Measurements from ENCODE around the gene VRK2. TPM values are rescaled to one million over a fixed set of nuclear protein-coding genes. Genes with fewer than 3 reads are reported as not detected.
"Not testable (repeated sequence)": the region's sequence is repeated elsewhere in the genome, so short reads cannot be mapped to it uniquely, and the experiment has no call there.

Gene VRK2
- total RNA-seq, 1 donor from 2014 or later = 17.8 TPM

DNA sequence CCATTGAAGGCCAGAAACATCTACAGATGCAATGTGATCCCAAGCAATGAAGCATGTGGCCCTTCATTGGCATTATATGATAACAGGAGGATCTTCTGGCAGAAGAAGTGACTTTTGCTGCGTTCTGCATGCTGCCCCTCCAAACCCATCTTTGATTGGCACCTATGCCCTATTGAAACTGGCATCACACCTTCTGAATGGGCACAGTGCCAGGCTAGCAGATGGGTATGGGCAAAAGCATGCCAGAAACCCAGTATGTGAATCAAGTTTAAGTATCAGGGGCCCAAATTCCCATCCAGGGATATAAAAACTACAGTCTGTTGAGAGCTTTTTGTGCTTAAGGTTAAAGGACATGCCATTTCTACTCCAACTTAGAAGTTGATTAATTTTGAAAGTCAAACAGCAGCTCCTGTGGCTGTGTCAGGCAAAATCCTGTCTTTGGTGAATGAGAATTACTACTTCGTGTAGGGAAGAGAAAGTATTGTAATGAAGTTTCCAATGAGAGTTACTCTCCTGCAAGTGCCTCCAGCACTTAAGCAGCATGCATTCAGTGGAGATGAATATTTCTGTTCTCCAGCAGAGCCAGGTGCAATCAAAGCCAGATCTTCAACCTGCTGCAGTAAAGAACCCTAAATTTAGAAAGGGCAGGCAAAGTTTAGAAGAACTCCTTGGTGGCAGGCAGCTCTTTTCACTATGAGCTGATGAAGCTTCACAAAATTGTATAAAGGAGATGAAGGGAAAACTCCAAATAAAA, 8.6 kb downstream of the VRK2 start:
- DNase-seq = no peak

DNA sequence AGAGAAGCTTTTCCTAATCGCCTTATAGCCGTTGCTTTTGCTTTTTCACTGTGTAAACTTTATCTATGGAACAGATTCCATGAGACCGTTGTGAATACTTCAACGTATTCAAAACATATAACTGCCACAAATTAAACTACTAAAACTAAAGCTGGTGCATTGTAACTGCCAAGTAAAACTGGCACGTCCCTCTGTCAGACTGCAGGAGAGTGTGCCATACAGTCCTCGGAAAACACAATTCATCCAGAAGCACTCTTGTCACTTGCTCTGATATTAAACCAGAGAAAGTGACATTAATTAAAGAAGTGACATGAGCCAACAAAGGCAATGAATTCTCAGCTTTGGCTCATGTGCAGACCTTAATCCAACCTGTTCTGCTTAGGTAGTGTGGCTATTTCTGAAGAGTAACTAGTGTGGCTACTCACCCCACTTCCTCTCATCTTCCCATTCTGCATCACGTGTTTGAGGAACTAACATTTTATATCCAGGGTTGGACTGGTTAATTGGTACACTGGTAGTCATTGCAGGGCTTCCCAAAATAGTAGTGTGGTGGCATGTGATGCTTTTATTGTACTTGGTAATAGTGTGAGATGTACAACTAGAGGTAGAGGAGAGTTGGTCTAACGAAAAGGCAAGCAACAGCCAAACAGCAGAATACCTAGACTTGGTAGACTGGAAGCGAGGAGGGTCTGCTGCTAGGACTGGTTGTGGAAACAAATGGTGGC, 9.7 kb downstream of the VRK2 start:
- no peak for DNase-seq

DNA sequence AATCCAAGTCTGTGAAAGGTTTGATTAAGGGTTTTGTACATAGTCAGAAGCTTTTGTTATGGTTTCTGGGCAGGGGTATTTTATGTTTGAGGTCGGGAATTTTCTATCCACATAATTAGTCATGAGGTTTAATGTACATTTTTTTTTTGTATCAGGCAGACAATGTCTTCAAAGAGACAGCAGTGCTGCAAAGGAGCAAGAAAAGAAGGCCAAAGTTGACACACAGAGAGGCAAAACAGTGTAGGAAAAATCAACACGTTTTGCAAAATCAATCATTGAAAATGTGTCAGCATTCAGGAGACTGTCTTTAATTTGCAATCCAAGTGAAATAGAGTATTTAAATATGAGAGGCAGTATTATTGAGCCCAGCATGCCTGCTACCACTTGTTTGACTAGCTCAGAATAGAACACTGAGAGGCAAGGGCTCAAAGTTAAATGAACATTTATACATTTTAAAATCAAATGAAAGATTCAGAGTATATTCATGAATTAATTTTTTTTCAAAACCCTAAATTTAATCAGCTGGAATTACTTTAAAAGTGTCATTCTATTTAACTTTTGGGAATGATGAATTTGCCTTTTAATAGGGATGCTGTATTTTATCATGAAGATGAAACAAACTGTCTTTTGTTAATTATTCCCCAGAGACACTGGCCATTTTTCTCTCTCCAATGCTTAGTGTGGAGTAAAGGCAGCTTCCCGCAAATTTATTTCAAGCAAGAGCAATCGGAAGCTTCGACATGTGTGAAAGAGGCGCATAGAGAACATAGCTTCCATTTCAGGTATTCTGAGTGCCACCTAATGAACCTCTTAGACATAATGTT, 11.3 kb downstream of the VRK2 start:
- no peak for DNase-seq

DNA sequence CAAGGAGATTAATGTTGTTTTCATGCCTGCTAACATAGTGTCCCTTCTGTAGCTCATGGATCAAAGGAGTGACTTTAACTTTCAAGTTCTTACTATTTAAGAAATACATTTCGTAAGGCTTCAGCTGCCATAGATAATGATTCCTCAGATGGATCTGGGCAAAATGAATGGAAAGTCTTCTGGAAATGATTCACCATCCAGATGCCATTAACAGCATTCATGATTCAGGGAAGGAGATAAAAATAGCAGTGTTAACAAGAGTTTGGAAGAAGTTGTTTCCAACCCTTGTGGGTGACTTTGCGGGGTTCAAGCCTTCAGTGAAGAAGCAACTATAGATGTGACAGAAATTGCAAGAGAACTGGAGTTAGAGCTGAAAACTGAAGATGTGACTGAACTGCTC, 17.0 kb downstream of the VRK2 start:
- DNase-seq = no peak

DNA sequence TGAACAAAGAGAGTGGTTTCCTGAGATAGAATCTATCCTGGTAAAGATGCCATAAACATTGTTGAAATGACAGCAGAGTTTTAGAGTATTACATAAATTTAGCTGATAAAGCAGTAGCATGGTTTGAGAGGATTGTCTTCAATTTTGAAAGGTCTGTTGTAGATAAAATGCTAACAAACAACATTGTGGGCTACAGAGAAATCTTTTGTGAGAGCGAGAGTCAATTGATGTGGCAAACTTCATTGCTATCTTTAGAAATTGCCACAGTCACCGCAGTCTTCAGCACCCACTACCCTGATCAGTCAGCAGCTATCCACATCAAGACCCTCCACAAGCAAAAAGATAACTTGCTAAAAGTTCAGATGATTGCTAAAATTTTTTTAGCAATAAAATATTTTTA, 17.5 kb downstream of the VRK2 start:
- DNase-seq = no peak

DNA sequence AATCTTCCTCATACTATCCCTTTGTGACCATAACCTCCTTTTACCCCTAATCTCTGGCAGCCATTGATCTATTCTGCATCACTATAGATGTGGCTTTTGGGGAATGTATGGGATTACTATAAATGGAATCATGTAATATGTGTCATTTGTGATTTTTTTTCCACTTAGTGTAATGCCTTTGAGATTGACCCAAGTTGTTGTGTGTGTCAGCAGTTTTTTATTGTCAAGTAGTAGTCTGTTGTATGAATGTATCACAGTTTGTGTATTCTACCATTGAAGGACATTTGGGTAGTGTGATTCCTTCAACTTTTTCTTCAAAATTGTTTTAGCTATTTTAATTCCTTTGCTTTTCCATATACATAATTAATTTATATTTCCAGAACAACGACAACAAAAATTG, 18.6 kb downstream of the VRK2 start:
- no peak for DNase-seq

DNA sequence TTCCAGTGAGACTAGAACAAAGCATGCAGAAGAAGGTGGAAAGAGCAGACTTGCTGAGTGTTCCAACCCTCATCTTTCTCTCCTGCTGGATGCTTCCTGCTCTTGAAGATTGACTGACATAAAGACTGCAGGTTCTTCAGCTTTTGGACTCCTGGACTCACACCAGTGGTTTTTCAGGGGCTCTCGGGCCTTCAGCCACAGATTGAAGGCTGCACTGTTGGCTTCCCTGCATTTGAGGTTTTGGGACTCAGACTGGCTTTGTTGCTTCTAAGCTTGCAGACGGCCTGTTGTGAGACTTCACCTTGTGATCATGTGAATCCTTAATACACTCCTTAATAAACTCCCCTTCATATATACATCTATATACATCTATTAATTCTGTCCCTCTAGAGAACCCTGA, 20.4 kb downstream of the VRK2 start:
- DNase-seq = no peak

DNA sequence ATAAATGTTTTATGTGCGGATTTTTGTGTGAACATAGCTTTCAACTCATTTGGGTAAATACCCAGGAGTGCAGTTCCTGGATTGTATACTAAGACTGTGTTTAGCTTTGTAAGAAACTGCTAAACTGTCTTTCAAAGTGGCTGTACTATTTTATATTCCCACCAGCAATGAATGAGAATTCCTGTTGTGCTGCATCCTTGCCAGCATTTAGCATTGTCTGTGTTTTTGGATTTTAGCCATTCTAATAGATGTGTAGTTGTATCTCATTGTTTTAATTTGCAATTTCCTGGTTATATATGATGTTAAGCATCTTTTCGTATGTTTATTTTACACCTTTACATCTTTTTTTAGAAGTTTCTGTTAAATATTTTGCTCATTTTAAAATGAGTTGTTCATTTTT, 24.2 kb downstream of the VRK2 start:
- DNase-seq = no peak

DNA sequence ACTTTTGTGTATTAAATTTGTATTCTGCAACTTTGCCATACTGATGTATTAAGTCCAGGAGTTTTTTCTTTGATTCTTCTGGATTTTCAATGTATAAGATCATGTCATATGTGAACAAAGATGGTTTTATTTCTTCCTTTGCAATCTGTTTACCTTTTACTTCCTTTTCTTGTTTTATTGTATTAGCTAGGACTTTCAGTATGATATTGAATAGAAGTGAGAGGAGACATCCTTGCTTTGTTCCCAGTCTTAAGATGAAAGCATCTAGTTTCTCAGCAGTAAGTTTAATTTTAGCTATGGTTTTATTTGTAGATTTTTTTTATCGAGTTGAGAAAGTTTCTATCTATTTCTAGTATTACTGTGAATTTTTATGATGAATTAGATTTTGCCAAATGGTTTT, 25.5 kb downstream of the VRK2 start:
- no peak for DNase-seq

DNA sequence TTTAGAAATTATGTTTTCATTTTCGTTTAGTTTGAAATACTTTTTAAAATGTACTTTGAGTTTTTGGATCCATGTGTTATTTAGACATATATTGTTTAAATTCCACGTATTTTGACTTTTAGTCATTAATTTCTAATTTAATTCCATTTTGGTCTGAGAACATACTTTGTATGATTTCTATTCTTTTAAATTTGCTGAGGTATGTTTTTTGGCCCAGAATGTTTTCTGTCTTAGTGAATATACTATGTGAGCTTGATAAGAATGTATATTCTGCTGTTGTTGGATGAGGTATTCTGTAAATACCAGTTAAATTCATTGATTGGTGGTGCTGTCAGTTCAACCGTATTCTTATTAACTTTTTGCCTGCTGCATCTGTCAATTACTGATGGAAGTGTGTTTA, 26.4 kb downstream of the VRK2 start:
- DNase-seq = no peak

DNA sequence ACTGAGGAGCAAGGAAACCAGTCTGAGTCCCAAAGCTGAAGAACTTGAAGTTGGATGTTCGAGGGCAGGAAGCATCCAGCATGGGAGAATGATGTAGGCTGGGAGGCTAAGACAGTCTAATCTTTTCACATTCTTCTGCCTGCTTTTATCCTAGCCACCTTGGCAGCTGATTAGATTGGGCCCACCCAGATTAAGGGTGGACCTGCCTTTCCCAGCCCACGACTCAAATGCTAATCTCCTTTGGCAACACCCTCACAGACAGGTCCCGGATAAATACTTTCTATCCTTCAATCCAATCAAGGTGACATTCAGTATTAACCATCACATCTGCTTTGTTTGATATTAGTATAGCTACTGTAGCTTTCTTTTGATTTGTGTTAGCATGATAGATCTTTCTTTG, 27.1 kb downstream of the VRK2 start:
- no peak for DNase-seq

DNA sequence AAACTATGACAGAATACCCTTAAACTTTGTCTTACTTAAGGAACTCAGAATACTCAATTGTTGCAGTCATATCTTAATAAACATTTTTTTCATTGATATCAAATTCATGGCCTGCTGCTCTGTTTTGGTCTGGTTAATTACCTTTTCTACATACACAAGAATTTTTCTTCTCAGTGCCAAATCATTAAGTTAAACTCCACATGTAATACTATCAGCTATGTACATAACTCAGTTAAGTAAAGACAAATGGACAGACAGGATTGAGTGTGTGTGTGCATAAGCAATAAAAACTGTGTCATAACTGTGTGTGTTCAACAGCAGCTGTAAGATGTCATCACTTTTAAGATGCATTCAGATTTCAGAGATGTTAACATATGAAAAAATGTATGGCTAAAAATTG, 34.4 kb downstream of the VRK2 start:
- peak; percentile 9 for DNase-seq

DNA sequence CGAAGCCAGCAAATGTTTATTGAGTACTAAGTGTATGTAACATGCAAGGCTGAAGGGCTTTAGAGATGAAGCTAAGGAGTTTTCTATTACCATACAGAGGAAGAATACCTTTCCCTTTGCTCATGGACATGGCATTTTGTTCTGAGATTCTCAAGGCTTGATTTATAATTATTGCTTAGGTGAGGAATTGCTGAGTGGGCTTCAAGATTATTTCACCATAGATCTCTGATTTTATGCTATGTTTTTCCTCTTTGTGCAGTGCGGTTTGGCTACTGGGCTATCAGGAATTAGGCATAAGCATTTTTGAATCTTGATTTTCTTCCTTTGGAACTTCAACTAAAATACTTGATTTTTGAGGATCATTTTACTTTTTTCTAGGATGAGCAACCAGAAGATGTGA, 42.5 kb downstream of the VRK2 start:
- no peak for DNase-seq

DNA sequence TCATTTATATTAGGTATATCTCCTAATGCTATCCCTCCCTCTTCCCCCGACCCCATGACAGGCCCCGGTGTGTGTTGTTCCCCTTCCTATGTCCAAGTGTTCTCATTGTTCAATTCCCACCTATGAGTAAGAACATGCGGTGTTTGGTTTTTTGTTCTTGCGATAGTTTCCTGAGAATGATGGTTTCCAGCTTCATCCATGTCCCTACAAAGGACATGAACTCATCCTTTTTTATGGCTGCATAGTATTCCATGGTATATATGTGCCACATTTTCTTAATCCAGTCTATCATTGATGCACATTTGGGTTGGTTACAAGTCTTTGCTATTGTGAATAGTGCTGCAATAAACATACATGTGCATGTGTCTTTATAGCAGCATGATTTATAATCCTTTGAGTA, 46.2 kb downstream of the VRK2 start:
- DNase-seq = not testable (repeated sequence)

DNA sequence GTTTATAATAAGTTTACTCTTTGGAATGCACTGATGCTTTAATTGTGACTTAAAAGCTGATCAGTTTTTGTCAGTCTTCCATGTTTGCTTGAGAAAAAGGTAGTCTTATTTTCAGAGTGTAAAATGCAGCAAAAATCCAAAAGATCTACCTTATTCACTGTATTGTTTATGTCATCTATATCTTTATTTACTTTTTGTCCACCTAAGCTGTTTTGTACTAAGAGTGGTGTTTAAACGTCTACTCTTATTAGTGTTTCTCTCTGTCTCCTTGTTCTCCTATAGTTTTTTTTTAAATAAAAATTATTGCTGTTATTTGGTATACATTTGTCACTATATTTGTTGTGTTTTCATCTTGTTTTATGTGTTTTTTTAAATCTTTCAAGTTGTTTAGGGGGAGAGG, 50.4 kb downstream of the VRK2 start:
- no peak for DNase-seq

DNA sequence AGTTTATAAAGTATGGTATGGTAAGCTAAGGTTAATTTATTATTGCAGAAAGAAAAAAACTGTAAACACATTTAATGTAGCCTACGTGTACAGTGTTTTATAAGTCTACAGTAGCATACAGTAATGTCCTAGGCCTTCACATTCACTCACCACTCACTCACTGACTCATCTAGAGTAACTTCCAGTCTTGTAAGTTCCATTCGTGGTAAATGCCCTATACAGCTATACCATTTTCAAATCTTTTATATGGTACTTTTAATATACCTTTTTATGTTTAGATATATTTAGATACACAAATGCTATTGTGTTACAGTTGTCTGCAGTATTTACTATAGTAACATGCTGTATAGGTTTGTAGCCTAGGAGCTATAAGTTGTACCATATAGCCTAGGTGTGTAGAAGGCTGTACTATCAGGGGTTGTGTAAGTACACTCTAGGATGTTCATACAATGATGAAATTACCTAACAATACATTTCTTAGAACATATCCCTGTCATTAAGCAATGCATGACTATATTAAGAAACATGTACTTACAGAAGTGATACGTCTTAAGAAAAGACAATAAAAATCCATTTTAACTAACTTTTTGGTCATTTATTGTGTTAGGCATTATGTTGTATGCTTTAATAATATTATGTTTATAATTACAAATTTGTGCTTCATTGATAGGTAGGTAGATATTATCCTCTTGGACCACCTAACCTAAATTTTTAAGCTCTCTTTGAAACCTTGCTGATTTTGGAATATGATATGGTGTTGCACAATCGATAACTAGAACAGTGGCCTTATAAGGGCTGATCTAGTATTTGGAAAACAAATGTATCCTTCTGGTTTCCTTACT, 51.9 kb downstream of the VRK2 start:
- DNase-seq = no peak

DNA sequence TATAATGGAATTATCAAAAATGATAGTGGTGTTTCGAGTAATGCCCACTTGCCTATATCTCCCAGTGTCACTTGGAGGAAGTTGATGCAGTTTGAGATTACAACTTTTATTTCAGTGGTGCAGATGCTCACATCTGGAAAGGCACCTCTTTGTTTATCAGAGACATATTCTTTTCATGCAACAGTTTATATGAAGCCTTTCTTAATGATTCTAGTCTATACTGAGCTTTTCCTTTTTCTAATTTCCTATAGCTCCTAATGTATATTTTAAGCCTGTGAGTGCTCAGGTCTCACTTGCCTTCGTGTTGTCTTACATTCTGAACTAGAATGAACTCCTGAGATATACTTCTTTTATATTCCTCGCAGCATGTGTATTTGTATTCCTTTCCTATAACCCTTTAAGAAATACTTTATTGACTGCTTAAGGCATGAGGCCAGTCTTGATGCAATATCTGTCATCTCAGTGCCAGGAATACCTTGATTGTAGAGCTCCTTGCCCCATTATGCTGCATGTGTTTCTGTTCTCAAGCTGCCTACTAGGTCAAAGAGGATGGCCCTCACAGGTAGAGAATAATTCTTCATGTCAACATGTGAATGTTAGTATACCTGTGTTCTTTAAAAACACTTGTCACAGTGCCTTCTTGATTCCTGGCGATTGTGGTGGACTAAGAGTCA, 52.6 kb downstream of the VRK2 start:
- DNase-seq = no peak

DNA sequence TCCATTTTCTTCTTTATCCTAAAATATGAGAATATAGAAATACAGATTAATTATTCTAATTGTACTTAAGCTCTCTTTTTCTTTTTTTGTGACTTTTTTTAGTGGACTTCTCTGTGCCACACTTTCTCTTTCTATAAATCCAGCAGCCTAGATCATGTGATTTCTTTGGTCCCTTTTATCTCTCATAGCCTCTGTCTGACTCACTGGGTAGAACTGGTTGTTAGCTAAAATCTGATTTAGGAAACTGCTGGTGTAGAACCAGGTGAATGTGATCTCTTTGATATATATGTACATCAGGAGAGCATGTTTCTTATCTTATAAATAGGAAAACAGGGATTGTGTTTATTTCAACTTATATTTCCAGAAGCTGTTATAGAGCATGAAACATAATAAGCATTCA, 54.9 kb downstream of the VRK2 start:
- DNase-seq = no peak

DNA sequence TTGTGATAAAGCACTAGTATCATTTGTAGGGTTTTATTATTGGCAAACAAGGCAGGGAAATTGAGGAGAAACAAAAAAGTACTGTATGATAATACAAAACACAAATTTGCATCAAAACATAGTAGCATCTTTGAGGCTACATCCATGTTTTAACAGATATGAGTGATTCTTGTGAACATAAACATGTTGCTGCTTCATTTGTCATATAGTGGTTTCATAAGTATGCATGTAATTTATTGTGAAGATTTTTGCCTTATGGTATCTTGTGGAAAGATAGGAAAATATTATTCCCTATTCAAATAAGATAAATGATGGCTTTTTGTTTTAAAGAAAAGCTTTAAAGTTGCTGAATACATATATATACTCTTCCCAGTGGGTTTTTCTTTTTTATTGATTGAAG, 60.3 kb downstream of the VRK2 start:
- DNase-seq = no peak

DNA sequence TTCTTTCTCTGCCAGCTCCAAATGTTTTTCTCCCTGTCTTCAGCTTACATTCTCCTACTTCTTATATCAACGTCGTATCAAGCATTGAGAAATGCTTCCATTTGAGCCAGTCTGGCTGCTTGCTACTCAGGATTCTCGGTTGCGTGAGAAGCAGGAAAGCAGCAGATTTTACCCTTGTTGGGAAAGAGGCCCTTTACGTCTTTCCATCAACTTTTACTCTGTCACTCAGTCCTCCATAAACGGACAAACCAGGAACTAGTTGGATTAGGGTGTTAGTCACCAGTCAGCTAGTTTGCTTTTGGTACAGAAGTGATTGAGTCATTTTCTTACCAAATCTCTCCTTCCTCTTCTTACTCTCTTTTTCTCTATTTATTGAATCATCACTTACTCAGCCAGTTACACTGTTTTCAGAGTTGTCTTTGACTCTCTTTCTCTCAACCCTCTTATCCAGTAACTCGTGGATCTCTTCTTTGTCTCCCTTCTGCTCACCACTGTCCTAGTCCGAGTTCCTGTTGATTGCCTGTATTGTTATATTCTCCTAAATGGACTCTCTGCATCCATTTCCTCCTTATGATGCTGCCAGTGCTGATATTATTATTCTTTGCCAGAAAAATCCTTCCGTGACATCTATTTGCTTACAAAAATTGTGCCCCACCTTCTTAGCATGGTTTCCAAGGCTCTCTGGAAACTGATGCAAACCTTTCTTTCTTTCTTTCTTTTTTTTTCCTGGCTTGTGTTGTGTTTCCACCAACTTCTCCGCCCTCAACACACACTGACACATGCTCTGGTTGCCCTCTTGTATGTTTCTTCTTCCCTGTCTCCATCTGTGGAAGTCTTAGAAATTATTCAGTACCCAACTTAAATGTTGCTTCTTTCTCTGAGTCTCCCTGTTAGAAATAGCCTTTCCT, 61.5 kb downstream of the VRK2 start:
- DNase-seq = no peak

DNA sequence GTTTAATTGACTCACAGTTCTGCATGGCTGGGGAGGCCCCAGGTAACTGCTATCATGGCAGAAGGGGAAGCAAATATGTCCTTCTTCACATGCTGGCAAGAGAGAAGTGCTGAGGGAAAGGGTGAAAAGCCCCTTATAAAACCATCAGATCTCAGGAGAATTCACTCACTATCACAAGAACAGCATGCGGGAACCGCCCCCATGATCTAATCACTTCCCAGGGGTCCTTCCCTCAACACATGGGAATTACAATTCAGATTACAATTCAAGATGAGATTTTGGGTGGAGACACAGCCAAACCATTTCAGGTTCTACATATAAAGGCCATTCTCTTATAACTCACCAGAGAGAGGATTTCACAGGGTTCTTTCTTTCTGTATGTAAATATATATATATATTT, 62.9 kb downstream of the VRK2 start:
- no peak for DNase-seq

All from tongue (tissue), 2 donors.